Neural progenitor cell (in vitro differentiated cells): Measurements from ENCODE around the gene MISP3.

Source experiments
- CTCF ChIP-seq: fragments of 200-600 bp; sonication (generic); IDR thresholded peaks from 2 replicates; pipeline ENCODE4 v1.5.1; 2017; ENCODE audit warnings: antibody characterized with exemption, mild to moderate bottlenecking
- EZH2 ChIP-seq: fragments of 200-600 bp; sonication (generic); IDR thresholded peaks from 2 replicates; pipeline ENCODE4 v1.6.1; 2017; ENCODE audit warnings: antibody characterized with exemption, mild to moderate bottlenecking, moderate library complexity
- EZH2phosphoT487 ChIP-seq: fragments of 200-600 bp; sonication (generic); IDR thresholded peaks from 2 replicates; pipeline ENCODE4 v1.6.1; 2017; ENCODE audit warnings: antibody characterized with exemption

DNA sequence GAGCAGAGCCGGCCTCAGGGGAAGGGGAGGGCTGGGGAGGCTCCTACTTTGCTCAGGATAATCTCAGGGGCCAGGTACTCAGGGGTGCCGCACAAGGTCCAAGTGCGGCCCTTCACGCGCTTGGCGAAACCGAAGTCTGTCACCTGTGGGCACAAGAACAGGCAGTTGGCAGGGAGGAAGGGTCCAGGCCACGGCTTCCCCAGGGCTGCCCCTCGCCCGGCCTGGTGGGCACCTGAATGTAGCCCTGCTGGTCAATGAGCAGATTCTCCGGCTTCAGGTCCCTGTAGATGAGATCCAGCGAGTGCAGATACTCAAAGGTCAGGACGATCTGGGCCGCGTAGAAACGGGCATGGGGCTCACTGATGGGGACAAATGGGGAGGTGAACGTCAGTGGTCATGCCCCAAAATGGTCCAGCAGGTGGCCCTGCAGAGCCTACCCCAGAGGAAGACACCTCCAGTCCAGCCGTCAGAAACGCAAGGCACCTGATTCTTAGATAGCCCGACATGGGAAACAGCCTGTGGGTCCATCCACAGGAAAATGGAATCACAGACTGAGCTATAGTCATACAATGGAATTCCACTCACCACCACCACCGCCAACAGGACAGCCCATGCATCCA lies 25.1 kb downstream of the MISP3 start:
- peak; percentile 32 for TF ChIP-seq CTCF
- TF ChIP-seq EZH2 = no peak
- TF ChIP-seq EZH2phosphoT487 = no peak
